Activated T-cell treated with anti-CD3 and anti-CD28 coated beads, Interleukin-2, amount 50 U/mL, for 1 hour (primary cell): ENCODE data around the gene MYH16.
"Not testable (repeated sequence)": the region's sequence is repeated elsewhere in the genome, so short reads cannot be mapped to it uniquely, and the experiment has no call there.

Experiments
- DNase-seq: peaks from one replicate; pipeline ENCODE4 v3.0.0-alpha.2; 2020

MYH16 gene

DNA sequence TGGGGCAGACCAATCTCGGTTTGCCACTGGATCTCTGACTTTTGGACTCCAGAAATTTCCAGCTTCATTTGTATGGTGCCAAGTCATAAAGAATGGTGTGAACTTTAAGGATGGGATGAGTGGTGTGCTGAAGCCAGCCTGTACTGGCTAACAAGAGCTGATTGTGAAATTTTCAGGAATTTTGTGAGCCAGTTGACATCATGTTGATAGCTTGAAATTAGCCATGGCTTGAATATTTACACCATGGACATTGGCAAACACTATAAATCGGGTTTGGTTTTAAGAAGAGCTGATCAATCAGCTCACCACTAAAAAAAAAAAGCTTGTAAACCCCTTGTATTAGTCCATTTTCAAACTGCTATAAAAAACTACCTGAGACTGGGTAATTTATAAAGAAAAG lies 14.1 kb upstream of the MYH16 start:
- no peak for DNase-seq

DNA sequence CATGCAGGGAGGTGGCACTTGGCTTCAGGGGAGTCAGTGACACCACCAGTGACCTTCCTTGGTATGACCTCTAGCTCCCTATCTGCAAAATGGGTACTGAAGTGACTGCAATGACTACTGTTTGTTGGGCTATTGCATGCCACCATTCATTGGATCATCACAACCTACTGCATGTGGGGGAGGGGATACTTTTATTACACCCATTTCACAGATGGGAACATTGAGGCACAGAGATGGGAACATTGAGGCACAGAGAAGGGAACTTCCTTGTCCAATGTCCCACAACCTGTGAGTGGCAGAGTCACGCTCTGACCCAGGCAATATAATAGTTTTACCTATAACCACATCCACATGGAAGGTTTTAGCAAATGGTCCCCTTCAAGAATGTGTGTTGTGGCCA lies 12.2 kb upstream of the MYH16 start:
- DNase-seq: no peak

DNA sequence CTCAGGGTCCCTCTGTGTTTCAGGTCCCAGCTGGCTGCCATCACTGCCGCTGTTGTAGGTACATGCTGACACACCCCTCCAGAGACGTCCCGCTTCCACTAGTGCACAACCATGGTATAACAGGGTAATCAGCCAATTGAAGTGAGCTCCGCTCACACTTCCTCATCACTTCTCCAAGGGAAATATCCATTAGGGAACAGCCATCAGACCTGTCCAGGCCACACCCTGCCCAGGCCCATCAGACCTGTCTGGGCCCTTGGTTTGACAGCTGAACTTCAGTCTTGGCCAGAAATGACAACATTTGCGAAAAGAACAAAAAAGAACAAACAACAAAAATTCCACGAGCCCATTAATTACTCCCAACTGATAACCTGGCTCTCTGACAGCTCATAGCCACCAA lies 11.0 kb upstream of the MYH16 start:
- no peak for DNase-seq

DNA sequence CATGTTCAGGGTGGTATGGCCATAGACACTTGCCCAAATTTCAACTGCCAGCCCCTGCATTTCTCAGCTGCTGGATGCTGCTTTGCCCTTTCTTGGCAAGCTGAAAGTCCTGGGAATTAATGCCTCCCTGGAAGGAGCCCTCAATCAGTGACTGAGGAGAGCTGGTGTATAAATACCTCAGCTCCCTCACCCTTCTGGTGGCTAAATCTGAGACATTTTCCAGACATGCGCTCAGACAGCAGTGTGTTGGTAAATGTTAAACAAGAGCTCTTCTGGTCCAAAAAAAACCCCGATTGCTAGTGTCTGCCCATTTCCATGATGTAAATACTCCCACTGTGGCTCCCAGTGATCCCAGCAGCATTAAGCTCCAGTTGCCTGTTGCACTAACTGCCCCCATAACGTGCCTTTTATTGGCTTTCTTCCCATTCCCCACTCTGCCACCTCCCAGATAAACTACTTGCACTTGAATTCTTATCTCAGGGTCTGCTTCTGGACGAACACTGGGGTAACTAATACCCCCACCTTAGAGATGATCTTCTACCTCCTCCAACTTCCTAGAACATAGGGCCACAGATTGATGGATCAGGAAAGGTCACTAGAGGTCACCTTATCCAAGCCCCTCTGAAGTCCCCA lies 6.7 kb upstream of the MYH16 start:
- no peak for DNase-seq

DNA sequence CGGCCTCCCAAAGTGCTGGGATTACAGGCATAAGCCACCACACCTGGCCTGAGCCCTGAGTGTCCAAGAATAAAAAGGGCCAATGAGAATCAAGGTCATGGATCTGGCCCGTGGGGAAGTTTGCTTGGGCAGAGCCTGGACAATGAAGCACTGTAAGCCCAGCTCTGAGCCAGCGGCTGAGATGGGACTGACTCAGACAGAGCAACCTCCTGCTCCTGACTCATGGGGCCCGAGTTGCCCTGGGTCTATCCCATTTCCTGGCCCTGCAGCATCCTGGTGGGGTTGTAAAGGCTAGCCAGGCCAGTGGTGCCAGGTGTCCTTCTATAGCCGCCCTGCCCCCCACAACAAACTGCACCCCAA lies 5.2 kb upstream of the MYH16 start:
- DNase-seq: no peak

DNA sequence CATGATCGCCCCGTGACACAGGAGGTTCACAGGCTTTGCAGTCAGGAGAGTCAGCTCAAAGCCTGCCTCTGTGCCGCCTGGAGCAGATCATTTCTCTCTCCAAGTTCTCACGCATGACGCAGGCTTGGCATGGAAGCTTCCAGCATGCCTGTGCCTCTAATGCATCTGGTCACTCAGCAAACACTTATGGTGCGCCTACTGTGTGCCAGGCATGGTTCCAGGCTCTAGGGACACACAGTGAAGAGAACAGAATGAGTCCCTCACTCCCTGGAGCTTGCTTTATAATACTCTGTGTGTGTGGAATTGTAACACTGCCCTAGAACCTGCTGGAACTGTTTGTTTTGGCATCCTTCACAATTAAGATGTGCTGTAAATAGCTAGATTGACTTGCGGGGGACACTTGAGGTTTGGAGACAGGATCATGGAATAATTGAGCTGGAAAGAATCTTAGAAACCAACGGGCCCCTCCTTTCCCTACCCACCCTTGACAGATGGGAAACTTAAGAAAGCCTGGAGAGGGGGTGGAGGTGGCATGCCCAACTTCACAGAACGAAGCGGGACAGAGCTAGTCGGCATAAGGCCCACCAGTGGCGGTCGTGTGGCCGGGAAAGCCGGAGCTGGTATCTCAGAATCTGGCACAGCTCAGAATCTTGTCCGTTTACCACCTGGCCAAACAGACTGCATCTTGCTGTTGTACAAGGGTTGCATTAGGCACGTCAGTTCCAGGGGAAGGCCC lies 4.6 kb upstream of the MYH16 start:
- DNase-seq: no peak

DNA sequence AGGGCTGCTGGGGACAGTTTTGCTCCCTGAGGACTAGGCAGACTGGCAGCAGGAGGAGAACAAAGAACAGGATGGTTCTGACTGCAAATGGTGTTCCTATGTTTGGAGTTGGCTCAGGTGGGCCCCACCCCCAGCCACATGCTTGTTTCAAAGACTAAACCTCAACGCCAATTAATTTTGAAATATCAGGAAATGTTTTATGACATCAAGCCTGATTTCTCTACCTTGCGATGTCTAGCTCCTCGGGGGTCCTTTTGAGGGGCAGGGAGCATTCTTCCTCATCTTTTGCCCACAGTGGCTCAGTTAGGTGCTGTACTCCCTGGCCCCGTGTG lies 4.1 kb upstream of the MYH16 start:
- DNase-seq: no peak

DNA sequence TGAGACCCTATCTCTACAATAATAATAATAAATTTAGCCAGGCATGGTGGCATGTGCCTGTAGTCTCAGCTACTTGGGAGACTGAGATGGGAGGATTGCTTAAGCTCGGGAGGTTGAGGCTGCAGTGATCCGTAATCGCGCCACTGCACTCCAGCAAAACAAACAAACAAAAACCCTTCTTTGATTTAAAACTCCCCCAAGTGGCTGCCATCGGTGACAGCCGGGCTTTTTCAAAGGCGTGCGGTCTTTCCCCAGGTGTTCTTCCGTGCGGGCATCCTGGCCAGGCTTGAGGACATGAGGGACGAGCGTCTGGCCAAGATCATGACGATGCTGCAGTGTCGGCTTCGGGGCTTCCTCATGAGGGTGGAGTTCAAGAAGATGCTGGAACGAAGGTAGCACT lies 1.9 kb upstream of the MYH16 start:
- no peak for DNase-seq

DNA sequence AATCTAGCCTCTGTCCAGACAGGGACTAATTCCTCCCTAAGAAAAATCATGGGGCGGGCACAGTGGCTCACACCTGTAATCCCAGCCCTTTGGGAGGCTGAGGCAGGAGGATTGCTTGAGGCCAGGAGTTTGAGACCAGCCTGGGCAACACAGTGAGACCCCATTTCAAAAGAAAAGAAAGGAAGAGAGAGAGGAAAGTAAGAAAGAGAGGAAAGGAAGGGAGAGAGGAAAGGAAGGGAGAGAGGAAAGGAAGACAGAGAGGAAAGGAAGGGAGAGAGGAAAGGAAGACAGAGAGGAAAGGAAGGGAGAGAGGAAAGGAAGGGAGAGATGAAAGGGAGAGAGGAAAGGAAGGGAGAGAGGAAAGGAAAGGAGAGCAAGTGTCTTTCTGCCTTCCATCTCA lies 922 bp downstream of the MYH16 start:
- DNase-seq: not testable (repeated sequence)

DNA sequence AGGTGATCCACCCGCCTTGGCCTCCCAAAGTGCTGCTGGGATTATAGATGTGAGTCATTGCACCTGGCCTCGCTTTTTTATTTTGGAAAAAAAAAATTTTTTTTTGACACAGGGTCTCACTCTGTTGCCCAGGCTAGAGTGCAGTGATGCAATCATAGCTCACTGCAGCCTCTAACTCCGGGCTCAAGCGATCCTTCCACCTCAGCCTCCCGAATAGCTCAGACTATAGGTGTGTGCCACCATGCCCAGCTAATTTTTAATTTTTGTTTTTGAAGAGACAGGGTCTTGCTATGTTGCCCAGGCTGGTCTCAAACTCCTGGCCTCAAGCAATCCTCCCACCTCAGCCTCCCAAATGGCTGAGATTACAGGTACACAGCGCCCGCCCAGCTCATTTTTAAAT lies 2.3 kb downstream of the MYH16 start:
- DNase-seq: not testable (repeated sequence)

DNA sequence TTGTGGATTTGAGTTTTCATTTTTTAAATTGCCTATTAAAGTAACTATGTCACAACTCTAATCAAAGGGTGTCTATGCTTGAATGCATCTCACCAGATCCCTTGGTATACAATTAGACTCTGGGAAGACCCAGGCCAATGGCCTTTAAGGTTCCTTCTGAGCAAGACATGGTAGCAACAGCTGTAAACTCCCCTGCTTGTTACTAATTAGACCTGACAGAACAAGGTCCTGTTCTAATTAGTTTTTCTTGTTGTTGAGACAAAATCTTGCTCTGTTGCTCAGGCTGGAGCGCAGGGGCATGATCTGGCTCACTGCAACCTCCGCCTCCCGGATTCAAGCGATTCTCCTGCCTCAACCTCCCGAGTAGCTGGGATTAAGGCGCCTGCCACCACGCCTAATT lies 2.9 kb downstream of the MYH16 start:
- DNase-seq: no peak

DNA sequence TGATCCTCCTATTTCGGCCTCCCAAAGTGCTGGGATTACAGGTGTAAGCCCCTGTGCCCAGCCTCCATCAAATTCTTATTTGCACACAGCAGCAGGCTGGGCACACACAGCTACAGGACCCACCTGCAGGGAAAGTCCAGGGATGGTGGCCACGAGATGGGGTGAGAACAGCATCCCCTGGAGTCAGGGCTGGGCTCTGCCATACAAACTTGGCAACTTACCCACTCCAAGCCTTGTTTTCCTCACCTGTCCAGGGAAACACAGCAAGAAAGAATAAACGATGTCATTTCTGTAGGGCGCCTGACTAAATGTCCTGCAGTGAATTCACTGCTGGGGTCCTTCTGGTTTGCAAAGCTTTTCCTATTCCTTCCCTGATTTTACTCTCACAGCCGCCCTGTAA lies 5.5 kb downstream of the MYH16 start:
- no peak for DNase-seq

DNA sequence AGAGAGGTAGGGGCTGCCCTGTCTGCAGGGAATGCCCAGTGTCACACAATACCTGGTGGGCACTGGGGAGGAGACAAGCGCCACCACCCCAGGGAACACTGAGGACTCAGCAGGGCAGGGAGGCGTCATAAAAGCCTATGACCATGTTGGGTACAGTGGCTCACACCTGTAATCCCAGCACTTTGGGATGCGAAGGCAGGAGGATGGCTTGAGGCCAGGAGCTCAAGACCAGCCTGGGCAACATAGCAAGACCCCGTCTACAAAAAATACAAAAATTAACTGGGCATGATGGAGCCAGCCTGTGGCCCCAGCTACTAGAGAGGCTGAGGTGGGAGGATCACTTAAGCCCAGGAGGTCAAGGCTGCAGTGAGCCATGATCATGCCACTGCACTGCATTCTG lies 11.5 kb downstream of the MYH16 start:
- DNase-seq: not testable (repeated sequence)

DNA sequence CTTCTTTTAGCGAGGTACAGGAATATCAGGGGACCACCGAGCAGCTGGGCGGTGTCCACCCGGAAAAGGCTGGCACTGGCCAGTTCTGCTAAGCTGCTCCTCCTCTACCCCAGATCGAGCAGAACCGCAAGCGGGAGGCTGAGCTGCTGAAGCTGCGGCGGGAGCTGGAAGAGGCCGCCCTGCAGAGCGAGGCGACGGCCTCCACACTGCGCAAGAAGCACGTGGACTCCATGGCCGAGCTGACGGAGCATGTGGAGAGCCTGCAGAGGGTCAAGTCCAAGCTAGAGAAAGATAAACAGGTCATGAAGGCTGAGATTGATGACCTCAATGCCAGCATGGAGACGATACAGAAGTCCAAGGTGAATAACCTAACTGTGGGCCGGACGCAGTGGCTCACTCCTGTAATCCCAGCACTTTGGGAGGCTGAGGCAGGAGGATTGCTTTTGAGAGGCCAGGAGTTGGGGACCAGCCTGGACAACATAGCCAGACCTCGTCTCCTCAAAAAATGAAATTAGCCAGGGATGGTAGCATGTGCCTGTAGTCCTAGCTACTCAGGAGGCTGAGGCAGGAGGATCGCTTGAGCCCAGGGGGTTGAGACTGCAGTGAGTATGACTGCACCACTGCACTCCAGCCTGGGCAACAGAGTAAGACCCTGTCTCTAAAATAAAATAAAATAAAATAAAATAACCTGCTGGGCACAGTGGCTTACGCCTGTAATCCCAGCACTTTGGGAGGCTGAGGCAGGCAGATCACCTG lies 15.3 kb downstream of the MYH16 start:
- DNase-seq: no peak

DNA sequence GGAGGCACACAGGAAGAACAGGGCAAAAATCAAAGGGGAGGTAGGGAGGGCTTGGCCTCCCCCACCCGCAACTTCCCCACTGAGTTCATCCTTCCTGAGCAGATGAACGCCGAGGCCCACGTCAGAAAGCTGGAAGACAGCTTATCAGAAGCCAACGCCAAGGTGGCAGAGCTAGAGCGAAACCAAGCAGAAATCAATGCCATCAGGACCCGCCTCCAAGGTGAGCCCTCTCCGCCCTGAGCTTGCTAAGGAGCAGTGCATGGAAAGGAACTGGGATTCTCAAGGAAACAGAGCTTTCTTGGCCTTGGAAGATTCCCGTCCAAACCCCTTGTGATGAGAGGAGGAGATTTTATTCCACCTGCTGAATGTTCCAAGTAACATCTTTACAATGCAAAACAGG lies 16.5 kb downstream of the MYH16 start:
- DNase-seq: no peak

DNA sequence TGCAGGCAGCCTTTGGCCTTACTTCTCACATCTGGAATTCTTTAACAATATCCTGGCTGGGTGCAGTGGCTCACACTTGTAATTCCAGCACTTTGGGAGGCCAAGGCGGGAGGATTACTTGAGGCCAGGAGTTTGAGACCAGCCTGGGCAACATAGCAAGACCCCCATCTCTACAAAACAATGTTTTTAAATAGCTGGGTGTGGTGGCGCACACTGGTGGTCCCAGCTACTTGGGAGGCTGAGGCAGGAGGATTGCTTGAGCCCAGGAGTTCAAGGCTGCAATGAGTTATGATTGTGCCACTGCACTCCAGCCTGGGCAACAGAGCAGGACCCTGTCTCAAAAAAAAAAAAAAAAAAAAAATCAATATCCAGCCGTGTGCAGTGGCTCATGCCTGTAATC lies 17.5 kb downstream of the MYH16 start:
- DNase-seq: not testable (repeated sequence)

DNA sequence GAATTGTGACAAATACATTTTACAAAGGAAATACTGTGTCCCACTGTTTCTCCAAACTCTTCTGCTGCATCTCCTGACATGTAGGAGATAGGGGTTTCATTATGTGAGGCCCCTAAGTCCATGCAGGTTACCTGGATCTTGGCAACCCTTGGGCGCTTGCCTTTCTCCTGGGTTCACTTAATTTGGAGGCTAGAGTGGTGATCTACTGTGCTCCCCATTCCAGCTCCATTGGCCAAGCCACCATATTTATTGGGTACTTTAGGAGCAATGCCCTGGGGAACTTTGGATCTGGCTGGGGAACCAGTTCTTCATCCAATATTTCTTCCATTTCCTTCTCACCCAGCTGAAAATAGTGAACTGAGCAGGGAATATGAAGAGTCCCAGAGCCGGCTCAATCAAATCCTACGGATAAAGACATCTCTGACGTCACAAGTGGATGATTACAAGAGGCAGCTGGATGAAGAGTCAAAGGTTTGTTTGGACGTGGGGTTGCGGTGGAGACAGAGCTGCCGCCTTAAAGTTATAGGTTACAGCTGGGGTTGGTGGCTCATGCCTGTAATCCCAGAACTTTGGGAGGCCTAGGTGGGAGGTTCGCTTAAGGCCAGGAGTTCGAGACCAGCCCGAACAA lies 18.5 kb downstream of the MYH16 start:
- DNase-seq: no peak

DNA sequence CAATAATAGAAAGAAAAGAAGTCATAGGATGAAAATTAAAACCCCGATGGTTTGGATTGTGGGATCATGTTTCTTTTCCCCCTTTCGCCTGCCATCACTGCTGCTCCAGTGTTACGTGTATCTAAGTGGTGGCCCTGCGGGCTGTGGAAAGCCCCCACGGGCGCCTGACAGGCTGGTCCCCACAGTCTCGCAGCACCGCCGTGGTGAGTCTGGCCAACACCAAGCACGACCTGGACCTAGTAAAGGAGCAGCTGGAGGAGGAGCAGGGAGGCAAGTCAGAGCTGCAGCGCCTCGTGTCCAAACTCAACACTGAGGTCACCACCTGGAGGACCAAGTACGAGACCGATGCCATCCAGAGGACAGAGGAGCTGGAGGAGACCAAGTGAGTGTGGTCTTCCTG lies 19.5 kb downstream of the MYH16 start:
- DNase-seq: no peak

DNA sequence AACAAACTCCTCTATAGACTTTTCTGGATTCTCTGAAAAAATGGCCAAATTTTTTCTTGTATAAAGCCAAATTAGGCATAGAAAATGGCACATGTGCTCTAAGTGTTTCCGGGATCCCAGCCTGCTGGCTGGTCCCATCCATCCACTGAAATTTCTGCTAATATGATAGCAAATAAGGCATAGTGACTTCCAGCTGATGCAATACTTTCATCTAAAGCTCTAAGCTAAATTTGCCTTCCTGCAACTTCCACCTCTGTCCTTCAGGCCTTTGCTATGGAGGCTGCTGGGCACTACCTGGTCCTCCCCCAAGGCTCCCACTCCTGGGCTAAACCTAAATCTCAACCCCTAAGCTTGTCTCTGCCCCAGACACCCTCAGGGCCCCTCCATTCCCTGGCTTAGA lies 20.5 kb downstream of the MYH16 start:
- DNase-seq: no peak

DNA sequence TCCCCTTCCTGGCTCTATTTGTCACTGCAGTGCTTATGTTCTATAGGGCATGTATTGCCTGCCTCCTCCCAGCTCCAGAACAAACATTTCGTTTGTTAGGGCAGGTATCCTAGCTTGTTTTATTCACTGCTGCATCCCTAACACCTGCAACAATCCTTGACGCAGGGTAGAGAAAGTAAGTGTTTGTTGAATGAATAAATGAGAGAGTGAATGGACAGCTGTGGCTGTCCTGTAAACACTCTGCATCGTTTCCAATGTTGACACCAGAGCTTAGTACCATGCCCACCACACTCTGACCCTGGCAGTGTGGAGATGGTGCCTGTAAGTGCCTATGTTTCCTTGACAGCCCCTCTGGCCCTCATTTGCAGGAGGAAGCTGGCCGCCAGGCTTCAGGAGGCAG lies 21.0 kb downstream of the MYH16 start:
- no peak for DNase-seq

DNA sequence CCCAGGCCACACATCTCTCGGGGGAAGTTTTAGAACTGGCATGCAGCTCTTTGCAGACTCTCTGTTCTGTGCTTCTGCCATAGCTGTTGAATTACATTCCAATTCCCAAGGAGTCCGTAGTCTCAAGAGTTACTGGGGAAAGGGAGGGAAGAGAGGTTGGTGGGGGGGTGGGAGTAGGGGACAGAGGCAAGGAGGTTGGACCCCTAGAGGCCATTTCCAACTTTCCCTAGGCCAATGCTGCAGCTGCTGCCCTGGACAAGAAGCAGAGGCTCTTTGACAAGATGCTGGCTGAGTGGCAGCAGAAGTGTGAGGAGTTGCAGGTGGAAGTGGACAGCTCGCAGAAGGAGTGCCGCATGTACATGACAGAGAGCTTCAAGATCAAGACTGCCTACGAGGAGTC lies 23.8 kb downstream of the MYH16 start:
- DNase-seq: no peak

DNA sequence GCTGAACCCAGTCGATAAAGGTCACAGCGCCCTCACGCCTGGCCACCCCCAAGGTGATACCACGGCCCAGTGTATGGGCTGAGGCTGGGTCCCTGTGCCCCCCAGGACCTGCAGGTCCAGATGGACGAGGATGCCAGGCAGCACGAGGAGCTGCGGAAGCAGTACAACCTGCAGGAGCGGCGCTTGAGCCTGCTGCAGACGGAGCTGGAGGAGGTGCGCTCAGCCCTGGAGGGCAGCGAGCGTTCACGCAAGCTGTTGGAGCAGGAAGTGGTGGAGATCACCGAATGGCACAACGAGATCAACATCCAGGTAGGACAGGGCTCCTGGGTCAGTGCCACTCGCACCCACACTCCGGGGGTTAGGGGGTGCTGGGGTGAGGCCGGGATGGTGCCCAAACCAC lies 28.9 kb downstream of the MYH16 start:
- DNase-seq: no peak

DNA sequence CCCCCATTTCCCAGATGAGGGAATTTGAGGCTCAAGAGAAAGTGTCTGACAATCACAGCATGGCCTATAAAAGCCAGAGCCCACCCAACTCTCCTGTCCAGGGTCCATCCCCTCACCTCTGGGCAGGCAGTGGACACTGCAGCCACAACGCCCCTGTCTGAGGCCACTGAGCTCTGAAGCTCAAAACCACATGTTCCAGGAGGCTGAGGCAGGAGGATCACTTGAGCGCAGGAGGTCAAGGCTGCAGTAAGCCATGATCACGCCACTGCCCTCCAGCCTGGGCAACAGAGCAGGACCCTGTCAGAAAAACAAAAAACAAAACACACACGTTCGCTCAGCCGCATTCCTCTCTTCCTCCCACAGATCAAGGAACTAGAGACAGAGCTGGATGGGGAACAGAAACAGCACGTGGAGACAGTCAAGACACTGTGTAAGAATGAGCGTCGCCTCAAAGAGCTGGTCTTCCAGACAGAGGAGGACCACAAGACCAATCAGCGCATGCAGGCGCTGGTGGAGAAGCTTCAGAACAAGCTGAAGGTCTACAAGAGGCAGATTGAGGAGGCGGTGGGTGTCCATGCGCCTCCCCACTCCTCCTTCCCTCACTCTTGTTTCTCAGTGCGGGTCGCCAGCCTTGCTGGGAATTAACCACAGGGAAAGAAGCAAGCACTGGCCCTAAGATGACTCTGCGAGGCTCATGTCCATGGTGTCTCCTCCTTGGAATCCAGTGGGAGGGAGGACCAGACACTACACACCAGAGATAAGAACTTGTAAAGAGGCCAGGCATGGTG lies 33.0 kb downstream of the MYH16 start:
- no peak for DNase-seq
